GM12878 (cell line): ENCODE results near the gene AP1G2. TPM values are rescaled to one million over a fixed set of nuclear protein-coding genes. Genes with fewer than 3 reads are reported as not detected.

Experiments
- ATAC-seq: fragments of 200-7000 bp; cut with Tn5 transposase; 3 replicates; pipeline ENCODE4 v1.9.1; 2020; ENCODE audit warnings: mild to moderate bottlenecking, moderate library complexity
- BruUV-seq: library from RNA; stranded (reverse); fragments of 400-500 nt; replicated peaks from 2 replicates; lab custom pipeline; 2021; lab: Mats Ljungman, UMichigan
- CTCF ChIA-PET: fragments of 300-600 bp; sonication (Branson Sonifier 250); formaldehyde crosslinking; extraction: SDS; loops from one replicate; lab custom pipeline; 2021; ENCODE audit warnings: inconsistent platforms; lab: Yijun Ruan, JAX
- POLR2A ChIA-PET: fragments of 350-600 bp; formaldehyde crosslinking; extraction: SDS; loops from one replicate; lab custom pipeline; 2021; ENCODE audit warnings: inconsistent platforms; lab: Charles Lee
- RAD21 ChIA-PET: fragments of 300-600 bp; sonication (Branson Sonifier 250); formaldehyde crosslinking; loops from one replicate; lab custom pipeline; 2023; ENCODE audit warnings: antibody characterized with exemption; ENCODE audit not compliant: unreplicated experiment; lab: Charles Lee
- SMC1A ChIA-PET: fragments of 300-600 bp; sonication (Branson Sonifier 250); formaldehyde crosslinking; loops from one replicate; lab custom pipeline; 2023; ENCODE audit not compliant: unreplicated experiment, uncharacterized antibody; lab: Charles Lee
- DNase-seq: peaks from one replicate; pipeline ENCODE4 v3.0.0-alpha.2; 2011; ENCODE audit warnings: low read depth, low spot score
- FAIRE-seq: peaks from 3 replicates; lab custom pipeline; 2011; peaks lifted over from hg19 to GRCh38; lab: Jason Lieb, UNC
- H2AFZ ChIP-seq: 2 replicates; pipeline ENCODE4 v1.6.0; 2011; ENCODE audit warnings: low read depth, low read length, control low read depth; ENCODE audit not compliant: control insufficient read depth
- H3K27ac ChIP-seq: 2 replicates; pipeline ENCODE4 v1.5.1; 2011; ENCODE audit warnings: control low read depth; ENCODE audit not compliant: control insufficient read depth, insufficient read depth
- H3K27me3 ChIP-seq, 2 experiments: replicated peaks in 1 of 2; 2 replicates each; pipeline versions ENCODE4 v1.6.0 to v1.6.1; 2011; ENCODE audit warnings: low read length in 1 of 2; ENCODE audit not compliant: control insufficient read depth in 2 of 2, insufficient read depth in 2 of 2
- H3K36me3 ChIP-seq, 2 experiments: 2 replicates each; pipeline ENCODE4 v1.5.1; 2011; ENCODE audit warnings: low read length in 1 of 2; ENCODE audit not compliant: control insufficient read depth in 2 of 2, insufficient read depth in 2 of 2
- H3K4me1 ChIP-seq: 2 replicates; pipeline ENCODE4 v1.6.1; 2011; ENCODE audit warnings: mild to moderate bottlenecking, low read length, moderate library complexity, mixed read lengths; ENCODE audit not compliant: control insufficient read depth, insufficient read depth
- H3K4me2 ChIP-seq: 2 replicates; pipeline ENCODE4 v1.6.0; 2011; ENCODE audit warnings: control low read depth; ENCODE audit not compliant: control insufficient read depth, insufficient read depth
- H3K4me3 ChIP-seq: fragments of 200-600 bp; sonication (generic); 2 replicates; pipeline ENCODE4 v1.5.1; 2016
- H3K79me2 ChIP-seq: 2 replicates; pipeline ENCODE4 v1.6.0; 2011; ENCODE audit warnings: low read length; ENCODE audit not compliant: control insufficient read depth, insufficient read depth
- H3K9ac ChIP-seq: 2 replicates; pipeline ENCODE4 v1.8.0; 2011; ENCODE audit warnings: low read length, control low read depth, mixed read lengths; ENCODE audit not compliant: control insufficient read depth, insufficient read depth
- H3K9me3 ChIP-seq: replicated peaks from 3 replicates; pipeline ENCODE4 v1.5.1; 2011; ENCODE audit warnings: mild to moderate bottlenecking, low read length; ENCODE audit not compliant: control insufficient read depth, insufficient read depth
- H4K20me1 ChIP-seq: 2 replicates; pipeline ENCODE4 v1.6.0; 2011; ENCODE audit not compliant: control insufficient read depth, insufficient read depth
- CBX3 ChIP-seq: fragments of 200-600 bp; sonication (generic); IDR thresholded peaks from 2 replicates; pipeline ENCODE4 v1.6.1; 2016; ENCODE audit warnings: low read depth, borderline replicate concordance
- FOXM1 ChIP-seq: IDR thresholded peaks from 2 replicates; pipeline ENCODE4 v1.6.1; 2012; ENCODE audit warnings: low read depth, mild to moderate bottlenecking, inconsistent platforms, low read length, moderate library complexity
- MEF2A ChIP-seq: IDR thresholded peaks from 2 replicates; pipeline ENCODE4 v1.6.1; 2011; ENCODE audit warnings: low read depth, mild to moderate bottlenecking, low read length, moderate library complexity; ENCODE audit not compliant: insufficient read depth
- MYC ChIP-seq: IDR thresholded peaks from 2 replicates; pipeline ENCODE4 v1.6.1; 2011; ENCODE audit warnings: mild to moderate bottlenecking, low read length, moderate library complexity, inconsistent platforms; ENCODE audit not compliant: insufficient read depth, insufficient replicate concordance, insufficient read length, severe bottlenecking
- PAX8 ChIP-seq: fragments of 450-650 bp; IDR thresholded peaks from 2 replicates; pipeline ENCODE4 v1.6.1; 2017; ENCODE audit warnings: mild to moderate bottlenecking, moderate library complexity
- SRF ChIP-seq, 2 experiments: IDR thresholded peaks; 2 replicates each; pipeline ENCODE4 v1.6.1; 2011; ENCODE audit warnings: low read depth in 2 of 2, low read length in 2 of 2, mild to moderate bottlenecking in 1 of 2, moderate library complexity in 1 of 2
- TAF1 ChIP-seq: IDR thresholded peaks from 2 replicates; pipeline ENCODE4 v1.6.1; 2011; ENCODE audit warnings: mild to moderate bottlenecking, low read depth, low read length, borderline replicate concordance
- WGBS: methylation state at CpG from one replicate; pipeline ENCODE4 v1.1.6; 2016; ENCODE audit warnings: low lambda C conversion rate; ENCODE audit not compliant: insufficient replicate concordance, insufficient coverage; ENCODE audit errors: missing lambda C conversion rate; 5-methylcytosine and 5-hydroxymethylcytosine counted together
- in situ Hi-C: fragments of 300-500 bp; cut with MboI; formaldehyde crosslinking; loops from 9 replicates; pipeline ENCODE4 v1.14.3; 2018; ENCODE audit warnings: mixed read lengths
- intact Hi-C: fragments of 100-400 bp; cut with micrococcal nuclease; formaldehyde crosslinking; loops from one replicate; pipeline ENCODE4 v1.14.2; 2022; ENCODE audit not compliant: unreplicated experiment
- polyA plus RNA-seq, 11 experiments: library from polyadenylated mRNA; depleted of rRNA in 4 of 11; unstranded in 6 of 11; stranded (reverse) in 5 of 11; fragments of >200 nt; fragmentation: Nextera tagmentation in 4 of 11; fragmentation: Illumina TruSeq in 1 of 11; extraction: Ambion mirVana in 4 of 11; extraction: Trizol in 1 of 11; gene quantifications; 1 replicate in 1 of 11; 2 replicates in 10 of 11; pipeline versions ENCODE4 v1.2.1 to v1.2.3, GENCODE V29; 2011 to 2016; ENCODE audit warnings: inconsistent platforms in 2 of 11, missing spikeins in 2 of 11, low read depth in 1 of 11
- total RNA-seq, 4 experiments: library from RNA; depleted of rRNA in 3 of 4; stranded (reverse); fragments of >200 nt in 3 of 4; fragmentation: Illumina TruSeq in 1 of 4; extraction: Trizol in 1 of 4; gene quantifications; 2 replicates each; pipeline versions ENCODE4 v1.2.1 to v1.2.3, GENCODE V29; 2013 to 2021
- TF ChIP-seq, protein P1 (sequence below): fragments of 450-650 bp; IDR thresholded peaks from 2 replicates; pipeline ENCODE4 v1.6.1; 2017; ENCODE audit warnings: antibody characterized with exemption, mild to moderate bottlenecking, moderate library complexity
- TF ChIP-seq, protein P2 (sequence below), 3 experiments: IDR thresholded peaks in 2 of 3; conservative IDR thresholded peaks in 1 of 3; 2 replicates each; pipeline ENCODE4 v1.5.1; 2011; ENCODE audit warnings: low read depth in 3 of 3, low read length in 3 of 3, mild to moderate bottlenecking in 3 of 3, control low read depth in 2 of 3, moderate library complexity in 2 of 3, inconsistent platforms in 1 of 3, mixed read lengths in 1 of 3; ENCODE audit not compliant: control insufficient read depth in 2 of 3, insufficient read depth in 1 of 3; ENCODE audit errors: extremely low read depth in 1 of 3
- TF ChIP-seq, protein P3 (sequence below): fragments of 450-650 bp; IDR thresholded peaks from 2 replicates; pipeline ENCODE4 v1.6.1; 2017; ENCODE audit warnings: borderline replicate concordance
- TF ChIP-seq, protein P4 (sequence below): IDR thresholded peaks from 2 replicates; pipeline ENCODE4 v1.6.1; 2011; ENCODE audit warnings: borderline replicate concordance, low read depth, mild to moderate bottlenecking, moderate library complexity, low read length; ENCODE audit not compliant: insufficient read depth, poor library complexity, severe bottlenecking
- TF ChIP-seq, protein P5 (sequence below): IDR thresholded peaks from 2 replicates; pipeline ENCODE4 v1.6.1; 2012; ENCODE audit warnings: low read depth, low read length, improper control_type of control experiment
- TF ChIP-seq, protein P6 (sequence below): IDR thresholded peaks from 2 replicates; pipeline ENCODE4 v1.6.1; 2012; ENCODE audit warnings: low read length, inconsistent platforms

The AP1G2 gene
- total and polyA plus RNA-seq, 10 of the 15 experiments (the other 5 are each of a cell fraction or from before 2014, with no cell fraction given) = 41.5 to 146 (median 103) TPM

DNA sequence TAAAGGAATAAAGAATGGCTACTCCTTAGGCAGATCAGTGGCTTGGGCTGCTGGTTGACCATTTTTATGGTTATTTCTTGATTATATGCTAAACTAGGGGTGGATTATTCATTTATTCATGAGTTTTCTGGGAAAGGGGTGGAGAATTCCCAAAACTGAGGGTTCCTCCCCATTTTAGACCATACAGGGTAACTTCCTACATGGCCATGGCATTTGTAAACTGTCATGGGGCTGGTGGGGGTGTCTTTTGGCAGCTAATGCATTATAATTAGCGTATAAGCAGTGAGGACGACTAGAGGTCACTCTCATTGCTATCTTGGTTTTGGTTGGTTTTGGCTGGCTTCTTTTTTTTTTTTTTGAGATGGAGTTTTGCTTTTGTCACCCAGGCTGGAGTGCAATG lies 36.6 kb upstream of the AP1G2 start:
- in situ Hi-C loops (no loop called here), intact Hi-C loops (no loop called here)
- Histone ChIP-seq H4K20me1 (no peaks in the 10 kb centered on the region), H3K27me3 (no peaks in the 10 kb centered on the region), H2AFZ (no peak overlapping the region), H3K27ac (no peak overlapping the region), H3K79me2 (no peaks in the 10 kb centered on the region), H3K9me3 (no peaks in the 10 kb centered on the region; the same call in 2 of the 3 replicates), H3K9ac (no peak overlapping the region), H3K36me3 (no peaks in the 10 kb centered on the region), H3K4me1 (peaks cover 58% of the 10 kb centered on the region), H3K4me2 (no peak overlapping the region), H3K4me3 (no peak overlapping the region)
- ATAC-seq (no peak), DNase-seq (no peak), FAIRE-seq (no peak)
- RAD21 ChIA-PET = no interaction called here
- BruUV-seq = no TSS peak
- POLR2A ChIA-PET = no interaction called here
- WGBS = 97% methylated on average over 2 of the region's 2 CpGs
- SMC1A ChIA-PET = no interaction called here
- CTCF ChIA-PET = interaction anchor here (3.3 kb wide), 1 partner anchor 29 kb away, joined by 18 read pairs; no protein-coding TSS in a partner anchor
- TF ChIP-seq CBX3 (no peak), FOXM1 (no peak), PAX8 (no peak), MYC (no peak), SRF (IDR thresholded peaks at IDR 0.05; ENCODE audit: low read depth in 2 of 2, low read length in 2 of 2) (no peak), TAF1 (no peak), MEF2A (no peak)
- TF ChIP-seq, protein P1, sequence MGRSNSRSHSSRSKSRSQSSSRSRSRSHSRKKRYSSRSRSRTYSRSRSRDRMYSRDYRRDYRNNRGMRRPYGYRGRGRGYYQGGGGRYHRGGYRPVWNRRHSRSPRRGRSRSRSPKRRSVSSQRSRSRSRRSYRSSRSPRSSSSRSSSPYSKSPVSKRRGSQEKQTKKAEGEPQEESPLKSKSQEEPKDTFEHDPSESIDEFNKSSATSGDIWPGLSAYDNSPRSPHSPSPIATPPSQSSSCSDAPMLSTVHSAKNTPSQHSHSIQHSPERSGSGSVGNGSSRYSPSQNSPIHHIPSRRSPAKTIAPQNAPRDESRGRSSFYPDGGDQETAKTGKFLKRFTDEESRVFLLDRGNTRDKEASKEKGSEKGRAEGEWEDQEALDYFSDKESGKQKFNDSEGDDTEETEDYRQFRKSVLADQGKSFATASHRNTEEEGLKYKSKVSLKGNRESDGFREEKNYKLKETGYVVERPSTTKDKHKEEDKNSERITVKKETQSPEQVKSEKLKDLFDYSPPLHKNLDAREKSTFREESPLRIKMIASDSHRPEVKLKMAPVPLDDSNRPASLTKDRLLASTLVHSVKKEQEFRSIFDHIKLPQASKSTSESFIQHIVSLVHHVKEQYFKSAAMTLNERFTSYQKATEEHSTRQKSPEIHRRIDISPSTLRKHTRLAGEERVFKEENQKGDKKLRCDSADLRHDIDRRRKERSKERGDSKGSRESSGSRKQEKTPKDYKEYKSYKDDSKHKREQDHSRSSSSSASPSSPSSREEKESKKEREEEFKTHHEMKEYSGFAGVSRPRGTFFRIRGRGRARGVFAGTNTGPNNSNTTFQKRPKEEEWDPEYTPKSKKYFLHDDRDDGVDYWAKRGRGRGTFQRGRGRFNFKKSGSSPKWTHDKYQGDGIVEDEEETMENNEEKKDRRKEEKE = no peak
- TF ChIP-seq, protein P2, sequence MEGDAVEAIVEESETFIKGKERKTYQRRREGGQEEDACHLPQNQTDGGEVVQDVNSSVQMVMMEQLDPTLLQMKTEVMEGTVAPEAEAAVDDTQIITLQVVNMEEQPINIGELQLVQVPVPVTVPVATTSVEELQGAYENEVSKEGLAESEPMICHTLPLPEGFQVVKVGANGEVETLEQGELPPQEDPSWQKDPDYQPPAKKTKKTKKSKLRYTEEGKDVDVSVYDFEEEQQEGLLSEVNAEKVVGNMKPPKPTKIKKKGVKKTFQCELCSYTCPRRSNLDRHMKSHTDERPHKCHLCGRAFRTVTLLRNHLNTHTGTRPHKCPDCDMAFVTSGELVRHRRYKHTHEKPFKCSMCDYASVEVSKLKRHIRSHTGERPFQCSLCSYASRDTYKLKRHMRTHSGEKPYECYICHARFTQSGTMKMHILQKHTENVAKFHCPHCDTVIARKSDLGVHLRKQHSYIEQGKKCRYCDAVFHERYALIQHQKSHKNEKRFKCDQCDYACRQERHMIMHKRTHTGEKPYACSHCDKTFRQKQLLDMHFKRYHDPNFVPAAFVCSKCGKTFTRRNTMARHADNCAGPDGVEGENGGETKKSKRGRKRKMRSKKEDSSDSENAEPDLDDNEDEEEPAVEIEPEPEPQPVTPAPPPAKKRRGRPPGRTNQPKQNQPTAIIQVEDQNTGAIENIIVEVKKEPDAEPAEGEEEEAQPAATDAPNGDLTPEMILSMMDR (IDR thresholded peaks at IDR 0.05 in 2 of 3, conservative IDR thresholded peaks at IDR 0.05 in 1 of 3; ENCODE audit: control insufficient read depth in 2 of 3, extremely low read depth in 1 of 3, insufficient read depth in 1 of 3, low read depth in 3 of 3, low read length in 3 of 3) = no peak
- TF ChIP-seq, protein P3, sequence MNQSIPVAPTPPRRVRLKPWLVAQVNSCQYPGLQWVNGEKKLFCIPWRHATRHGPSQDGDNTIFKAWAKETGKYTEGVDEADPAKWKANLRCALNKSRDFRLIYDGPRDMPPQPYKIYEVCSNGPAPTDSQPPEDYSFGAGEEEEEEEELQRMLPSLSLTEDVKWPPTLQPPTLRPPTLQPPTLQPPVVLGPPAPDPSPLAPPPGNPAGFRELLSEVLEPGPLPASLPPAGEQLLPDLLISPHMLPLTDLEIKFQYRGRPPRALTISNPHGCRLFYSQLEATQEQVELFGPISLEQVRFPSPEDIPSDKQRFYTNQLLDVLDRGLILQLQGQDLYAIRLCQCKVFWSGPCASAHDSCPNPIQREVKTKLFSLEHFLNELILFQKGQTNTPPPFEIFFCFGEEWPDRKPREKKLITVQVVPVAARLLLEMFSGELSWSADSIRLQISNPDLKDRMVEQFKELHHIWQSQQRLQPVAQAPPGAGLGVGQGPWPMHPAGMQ = no peak
- TF ChIP-seq, protein P4, sequence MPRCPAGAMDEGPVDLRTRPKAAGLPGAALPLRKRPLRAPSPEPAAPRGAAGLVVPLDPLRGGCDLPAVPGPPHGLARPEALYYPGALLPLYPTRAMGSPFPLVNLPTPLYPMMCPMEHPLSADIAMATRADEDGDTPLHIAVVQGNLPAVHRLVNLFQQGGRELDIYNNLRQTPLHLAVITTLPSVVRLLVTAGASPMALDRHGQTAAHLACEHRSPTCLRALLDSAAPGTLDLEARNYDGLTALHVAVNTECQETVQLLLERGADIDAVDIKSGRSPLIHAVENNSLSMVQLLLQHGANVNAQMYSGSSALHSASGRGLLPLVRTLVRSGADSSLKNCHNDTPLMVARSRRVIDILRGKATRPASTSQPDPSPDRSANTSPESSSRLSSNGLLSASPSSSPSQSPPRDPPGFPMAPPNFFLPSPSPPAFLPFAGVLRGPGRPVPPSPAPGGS = no peak
- TF ChIP-seq, protein P5, sequence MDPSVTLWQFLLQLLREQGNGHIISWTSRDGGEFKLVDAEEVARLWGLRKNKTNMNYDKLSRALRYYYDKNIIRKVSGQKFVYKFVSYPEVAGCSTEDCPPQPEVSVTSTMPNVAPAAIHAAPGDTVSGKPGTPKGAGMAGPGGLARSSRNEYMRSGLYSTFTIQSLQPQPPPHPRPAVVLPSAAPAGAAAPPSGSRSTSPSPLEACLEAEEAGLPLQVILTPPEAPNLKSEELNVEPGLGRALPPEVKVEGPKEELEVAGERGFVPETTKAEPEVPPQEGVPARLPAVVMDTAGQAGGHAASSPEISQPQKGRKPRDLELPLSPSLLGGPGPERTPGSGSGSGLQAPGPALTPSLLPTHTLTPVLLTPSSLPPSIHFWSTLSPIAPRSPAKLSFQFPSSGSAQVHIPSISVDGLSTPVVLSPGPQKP = no peak
- TF ChIP-seq, protein P6, sequence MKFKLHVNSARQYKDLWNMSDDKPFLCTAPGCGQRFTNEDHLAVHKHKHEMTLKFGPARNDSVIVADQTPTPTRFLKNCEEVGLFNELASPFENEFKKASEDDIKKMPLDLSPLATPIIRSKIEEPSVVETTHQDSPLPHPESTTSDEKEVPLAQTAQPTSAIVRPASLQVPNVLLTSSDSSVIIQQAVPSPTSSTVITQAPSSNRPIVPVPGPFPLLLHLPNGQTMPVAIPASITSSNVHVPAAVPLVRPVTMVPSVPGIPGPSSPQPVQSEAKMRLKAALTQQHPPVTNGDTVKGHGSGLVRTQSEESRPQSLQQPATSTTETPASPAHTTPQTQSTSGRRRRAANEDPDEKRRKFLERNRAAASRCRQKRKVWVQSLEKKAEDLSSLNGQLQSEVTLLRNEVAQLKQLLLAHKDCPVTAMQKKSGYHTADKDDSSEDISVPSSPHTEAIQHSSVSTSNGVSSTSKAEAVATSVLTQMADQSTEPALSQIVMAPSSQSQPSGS = no peak
